ENCODE data around the gene ANKS3.

ANKS3 gene

DNA sequence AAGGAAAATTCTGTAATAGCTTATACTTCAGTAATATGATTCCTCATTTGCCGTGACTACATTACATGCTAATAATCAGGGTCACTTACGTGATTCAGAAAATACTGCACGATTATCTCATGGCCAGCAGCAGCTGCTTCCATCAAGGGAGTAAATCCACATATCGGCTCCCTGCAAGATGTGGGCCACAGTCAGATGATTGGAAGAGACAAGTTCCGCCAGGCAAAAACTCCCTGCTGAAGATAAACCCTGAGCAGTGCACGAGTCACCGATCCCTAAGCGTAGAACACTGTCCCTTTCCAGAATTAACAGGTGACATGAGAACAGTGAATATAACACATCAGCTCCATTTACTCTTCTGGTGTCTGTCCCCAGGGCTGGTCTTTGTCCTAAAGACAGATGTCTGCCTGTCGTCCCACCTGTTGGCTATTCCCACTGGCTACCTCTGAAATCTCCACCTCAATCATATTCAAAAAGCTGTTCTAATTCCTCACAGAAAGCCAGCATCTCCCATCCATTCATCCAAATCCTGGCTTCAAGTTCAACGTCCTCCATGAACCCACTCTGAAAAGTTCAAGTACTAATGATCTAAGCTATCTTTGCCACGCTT, 9.3 kb downstream of the ANKS3 start:
- DNase-seq, result no peak

DNA sequence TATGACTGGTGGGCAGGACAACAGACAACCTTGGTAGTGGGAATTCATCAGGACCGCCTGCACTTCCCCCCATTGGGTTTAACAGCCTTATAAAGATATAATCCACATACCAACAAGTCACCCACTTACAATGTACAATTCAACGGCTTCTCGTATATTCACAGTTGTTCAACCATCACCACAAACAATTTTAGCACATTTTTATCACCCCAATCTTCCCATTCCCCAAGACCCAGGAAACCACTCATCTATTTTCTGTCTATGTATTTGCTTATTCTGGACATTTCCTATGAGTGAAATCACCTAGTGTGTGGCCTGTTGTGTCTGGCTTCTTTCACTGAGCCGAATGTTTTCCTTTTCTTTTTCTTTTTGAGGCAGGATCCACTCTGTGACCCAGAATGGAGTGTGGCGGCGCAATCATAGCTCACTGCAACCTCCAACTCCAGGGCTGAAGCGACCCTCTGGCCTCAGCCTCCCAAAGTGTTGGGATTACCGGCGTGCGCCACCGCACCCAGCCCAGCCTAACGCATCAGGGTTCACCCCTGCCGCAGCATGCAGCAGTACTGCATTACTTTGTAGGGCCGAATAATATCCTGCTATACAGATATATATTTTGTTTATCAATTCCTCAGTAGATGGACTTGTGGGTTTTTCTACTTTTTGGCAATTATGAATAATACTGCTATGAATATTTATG, 10.9 kb downstream of the ANKS3 start:
- DNase-seq, result no peak

DNA sequence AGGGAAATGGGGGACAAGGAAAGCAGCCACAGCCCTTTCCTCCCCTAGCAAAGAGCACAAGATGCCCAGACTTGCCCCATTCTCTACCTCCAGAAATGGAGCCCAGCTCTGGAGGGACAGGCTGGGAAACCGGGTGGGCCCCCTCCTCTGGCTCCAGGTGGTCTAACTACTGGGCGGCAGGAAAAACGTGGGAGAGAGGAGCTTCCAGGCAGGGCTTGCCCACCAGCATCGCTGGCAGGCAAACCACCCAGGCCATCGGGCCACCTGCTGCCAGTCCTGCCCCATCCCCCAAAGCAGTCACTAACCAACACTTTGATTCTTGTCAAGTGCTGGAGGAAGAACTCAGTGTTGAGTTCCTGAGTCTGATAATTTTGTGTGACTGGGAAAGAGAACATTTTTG, 15.6 kb downstream of the ANKS3 start:
- no peak for DNase-seq

DNA sequence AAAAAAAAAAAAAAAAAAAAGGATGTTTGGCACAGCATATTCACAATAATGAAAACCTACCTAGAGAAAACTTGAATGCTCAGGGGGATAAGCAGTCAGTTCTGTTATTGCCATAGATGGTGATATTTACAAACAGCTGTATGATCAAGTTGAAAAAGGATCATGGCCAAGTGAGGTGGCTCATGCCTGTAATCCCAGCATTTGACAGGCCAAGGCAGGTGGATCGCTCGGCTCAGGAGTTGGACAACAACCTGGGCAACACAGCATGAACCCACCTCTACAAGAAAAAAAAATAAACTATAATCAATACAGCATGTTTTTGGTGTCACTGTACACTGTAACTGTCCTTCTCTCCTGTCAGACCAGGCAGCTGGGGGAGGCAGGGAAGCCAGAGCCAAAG, 19.1 kb downstream of the ANKS3 start:
- DNase-seq, result no peak

DNA sequence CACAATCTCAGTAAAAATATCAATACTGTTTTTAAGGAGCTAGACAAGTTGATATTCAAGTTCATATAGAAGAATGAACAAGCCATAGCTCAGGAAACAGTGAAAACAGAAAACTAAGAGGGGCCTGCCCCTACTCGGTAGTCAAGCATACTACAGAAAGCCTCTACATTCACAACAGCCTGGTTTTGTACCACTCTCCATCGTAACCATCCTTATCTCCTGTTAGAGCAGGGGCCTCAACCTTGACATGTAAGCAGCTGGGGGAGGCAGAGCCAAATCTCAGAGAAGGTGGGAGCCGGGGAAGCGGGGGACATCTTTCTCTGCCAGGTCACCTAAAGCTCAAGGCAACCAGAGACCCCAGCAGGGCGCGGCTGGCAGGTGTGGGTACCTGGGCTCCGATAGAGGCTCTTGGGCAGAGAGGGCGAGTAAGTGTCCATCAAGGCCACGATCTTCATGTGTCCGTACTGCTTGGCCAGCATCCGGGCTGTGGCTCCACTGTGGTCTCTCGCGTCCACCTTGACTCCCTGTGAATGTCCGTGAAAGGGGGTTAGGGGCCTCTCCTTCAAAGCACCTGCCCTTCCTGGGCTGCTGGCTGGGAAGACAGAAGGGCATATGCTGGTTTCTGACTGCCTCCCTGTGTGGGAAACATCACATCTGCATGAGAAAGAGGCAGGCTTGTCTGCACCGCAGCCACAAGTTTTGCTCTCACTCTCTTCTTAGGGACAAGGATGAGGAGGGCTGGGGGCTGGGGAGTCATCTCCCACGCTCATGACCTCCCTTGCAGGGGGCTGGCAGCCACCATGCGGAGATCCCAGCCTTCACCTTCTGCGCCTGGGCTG, 20.2 kb downstream of the ANKS3 start:
- DNase-seq, result no peak

DNA sequence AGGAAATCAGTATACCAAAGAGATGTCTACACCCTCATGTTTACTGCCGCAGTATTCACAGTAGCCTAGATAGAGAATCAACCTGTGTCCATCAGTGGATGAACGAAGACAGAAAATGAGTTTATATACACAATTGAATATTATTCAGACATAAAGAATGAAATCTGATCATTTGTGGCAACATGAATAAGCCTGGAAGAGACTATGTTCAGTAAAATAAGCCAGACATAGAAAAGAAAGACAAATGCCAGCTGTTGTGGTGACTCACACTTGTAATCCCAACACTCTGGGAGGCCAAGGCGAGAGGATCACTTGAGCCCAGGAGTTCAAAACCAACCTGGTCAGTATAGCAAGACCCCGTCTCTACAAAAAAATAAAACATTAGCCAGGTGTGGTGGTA, 24.6 kb downstream of the ANKS3 start:
- no peak for DNase-seq

DNA sequence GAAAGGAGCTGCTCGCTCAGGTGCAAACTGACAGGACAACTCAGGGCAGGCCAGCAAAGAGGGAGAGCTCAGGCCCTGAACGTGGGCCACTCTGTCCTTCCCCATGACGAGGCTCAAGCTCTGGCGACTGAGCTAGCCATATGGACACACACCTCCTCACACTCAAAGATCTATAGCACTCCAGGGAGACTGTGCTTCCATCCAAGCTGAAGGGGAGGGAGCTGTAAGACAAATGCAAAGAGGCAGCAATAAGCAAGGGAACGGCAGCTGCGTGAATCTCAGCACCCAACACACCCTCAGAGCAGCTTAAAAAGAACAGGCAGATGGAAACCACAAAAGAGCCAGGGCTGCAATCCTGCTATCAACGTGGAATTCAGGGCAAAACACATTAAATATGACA, 27.2 kb downstream of the ANKS3 start:
- DNase-seq, result peak in 1 of 2 experiments; percentile 56

DNA sequence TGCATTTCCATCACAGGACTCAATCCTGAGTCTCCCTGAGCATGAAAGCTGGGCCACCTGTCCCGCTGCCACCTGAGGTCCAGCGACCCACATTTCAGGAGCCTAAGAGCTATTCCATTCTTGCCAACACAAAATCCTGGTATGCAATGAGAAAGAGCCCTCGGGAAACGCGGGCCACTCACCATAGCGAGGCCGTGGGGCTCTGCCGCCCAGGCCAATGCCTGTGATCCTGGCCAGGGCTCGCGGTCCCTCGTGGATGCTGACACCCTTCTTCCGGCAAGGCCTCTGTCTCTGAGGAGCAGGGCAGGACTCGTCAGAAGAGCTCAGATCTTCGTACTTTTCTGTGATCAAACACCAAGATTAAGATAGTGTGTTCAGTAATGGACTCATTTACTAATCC, 29.2 kb downstream of the ANKS3 start:
- no peak for DNase-seq

DNA sequence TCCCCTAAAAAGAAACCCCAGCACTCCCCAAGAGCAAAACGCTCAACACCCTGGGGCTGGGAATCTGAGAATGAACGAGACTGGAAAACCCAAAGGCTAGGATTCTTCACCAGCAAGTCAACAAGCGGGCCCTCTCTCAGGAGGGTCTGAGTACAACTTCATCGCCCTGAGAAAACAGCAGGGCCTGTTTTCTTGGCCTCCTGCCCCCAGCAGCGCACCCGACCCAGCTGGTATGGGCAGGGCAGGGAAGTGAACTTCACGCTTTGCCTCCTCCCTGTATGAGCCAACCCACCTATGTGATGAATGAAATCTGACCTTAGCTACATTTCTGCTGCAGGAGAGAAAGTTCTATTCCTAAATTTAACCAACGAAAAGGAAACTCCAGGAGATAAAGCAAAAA, 29.6 kb downstream of the ANKS3 start:
- DNase-seq, result no peak

DNA sequence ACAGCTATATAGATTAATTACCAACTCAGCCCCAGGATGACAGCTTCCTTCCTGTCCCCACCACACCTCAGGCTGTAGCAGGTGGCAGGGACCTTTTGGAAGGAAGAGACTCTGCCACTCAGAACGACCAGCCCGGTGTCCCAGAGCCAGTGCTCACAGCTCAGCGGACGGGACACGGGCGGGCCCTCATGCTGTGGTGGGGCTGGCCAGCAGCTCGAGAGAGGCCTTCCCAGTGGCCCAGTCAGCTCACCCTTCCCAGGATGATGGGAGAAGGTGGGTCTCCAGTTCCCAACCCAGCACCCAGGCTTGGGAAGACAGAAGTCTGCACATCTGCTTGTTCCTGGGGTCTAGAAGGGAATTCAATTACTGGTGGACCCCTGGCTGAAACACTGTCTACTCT, 30.2 kb downstream of the ANKS3 start:
- DNase-seq, result no peak

DNA sequence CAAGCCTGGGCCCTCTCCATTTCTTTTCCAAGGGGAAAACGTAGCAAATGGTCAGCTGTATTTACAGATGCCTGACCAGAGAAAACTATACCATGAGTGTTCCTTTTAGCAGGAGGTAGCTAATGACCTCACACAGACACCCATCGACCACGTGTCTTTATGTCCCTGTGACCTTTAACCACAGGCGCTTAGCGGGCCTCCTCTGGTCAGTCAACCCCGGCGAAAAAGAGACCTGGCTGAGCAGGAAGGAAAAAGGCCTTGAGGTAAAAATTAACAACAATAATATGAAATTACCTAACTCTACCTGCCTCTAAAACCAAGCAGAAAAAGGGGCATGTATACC, 31.6 kb downstream of the ANKS3 start:
- no peak for DNase-seq

DNA sequence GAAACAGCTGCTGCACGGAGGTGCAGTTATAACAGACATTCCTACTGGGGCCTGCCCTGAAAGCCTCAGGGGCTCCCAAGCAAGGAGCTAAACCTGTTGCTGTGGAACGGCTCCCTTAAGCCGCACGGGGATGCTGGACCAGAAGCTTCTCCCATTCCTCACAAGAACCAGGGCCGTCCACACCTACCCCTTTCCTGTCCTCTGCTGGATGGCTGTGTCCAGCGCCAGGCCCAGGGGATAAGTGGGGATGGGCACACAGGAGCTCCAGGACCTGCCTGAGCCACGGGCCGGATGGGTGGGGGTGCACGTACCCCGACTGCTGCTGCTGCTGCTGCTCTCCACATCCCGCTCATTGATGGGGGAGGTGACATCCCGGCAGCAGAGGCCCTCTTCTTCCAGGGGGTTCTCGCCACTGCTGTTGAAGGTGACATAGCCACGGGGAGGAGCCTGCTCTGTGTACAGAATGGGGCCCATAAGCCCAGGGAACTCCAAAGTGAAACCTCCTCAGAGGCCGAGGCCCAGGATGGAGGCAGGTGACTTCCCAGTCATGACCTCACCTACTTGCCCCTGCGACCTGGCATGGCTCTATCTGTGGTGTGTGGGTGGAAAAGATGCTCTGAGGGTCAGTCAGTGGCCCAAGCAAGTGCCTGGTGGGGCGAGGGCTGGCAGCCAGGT, 32.1 kb downstream of the ANKS3 start:
- no peak for DNase-seq

DNA sequence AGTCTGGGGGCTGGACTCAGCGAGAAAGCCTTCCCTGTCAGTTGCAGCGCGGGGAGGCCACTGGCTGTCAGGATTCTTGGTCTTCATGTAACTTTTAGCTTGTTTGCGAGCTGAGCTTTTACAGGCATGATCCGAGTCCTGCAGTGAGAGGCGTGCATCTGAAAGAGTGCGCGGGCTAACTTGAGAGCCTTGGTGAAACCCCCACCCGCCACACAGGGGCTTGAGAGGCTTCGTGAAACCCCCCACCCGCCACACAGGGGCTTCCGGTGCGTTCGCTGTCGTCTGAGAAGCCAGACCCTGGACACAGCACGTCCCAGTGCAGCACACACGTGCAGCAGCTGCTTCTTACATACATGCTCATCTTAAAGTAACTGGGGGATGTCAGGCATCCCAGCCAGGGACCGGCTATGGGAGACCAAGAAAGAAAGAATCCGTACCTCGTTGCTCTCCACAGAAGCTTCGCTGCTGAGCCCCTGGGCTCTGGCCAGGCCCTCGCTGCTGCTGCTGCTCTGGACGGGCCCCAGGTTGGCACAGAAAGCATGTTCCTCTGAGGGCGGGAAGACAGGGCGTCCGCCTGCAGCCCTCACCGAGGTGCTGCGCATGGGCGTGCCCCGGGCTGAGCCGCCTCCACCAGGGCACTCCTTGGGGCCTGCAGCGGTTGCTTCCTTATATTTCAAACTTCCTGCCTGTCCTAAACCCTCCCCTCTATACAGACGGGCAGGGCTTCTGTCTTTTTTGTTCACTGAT, 32.9 kb downstream of the ANKS3 start:
- DNase-seq, result no peak

DNA sequence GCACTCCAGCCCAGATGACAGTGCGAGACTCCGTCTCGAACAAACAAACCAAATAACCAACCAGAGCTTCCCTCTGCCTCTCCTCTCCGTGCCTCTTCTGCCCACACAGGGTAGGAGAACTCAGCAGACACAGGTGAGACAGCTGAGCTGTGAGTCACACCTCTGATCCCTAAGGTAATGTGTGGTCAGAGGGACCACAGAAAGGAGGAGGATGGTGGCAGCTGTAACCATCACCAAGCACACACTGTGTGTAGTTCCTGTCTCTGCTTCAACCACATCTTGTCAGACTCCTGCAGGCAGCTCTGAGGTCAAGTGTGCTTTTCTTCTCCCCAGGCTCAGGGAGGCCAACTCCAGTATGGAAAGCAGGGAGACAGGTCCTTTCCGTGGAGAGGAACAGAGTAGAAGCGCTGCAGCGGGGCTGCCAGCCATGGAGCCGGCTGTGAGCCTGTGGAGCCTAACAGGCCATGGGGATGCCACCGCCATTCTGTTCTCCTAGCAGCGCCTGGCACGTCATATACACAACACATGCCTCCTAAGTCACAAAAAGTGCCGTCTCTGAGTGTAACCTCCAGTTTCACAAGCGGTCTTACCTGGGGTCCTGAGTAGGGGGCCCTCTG, 33.6 kb downstream of the ANKS3 start:
- DNase-seq, result no peak

DNA sequence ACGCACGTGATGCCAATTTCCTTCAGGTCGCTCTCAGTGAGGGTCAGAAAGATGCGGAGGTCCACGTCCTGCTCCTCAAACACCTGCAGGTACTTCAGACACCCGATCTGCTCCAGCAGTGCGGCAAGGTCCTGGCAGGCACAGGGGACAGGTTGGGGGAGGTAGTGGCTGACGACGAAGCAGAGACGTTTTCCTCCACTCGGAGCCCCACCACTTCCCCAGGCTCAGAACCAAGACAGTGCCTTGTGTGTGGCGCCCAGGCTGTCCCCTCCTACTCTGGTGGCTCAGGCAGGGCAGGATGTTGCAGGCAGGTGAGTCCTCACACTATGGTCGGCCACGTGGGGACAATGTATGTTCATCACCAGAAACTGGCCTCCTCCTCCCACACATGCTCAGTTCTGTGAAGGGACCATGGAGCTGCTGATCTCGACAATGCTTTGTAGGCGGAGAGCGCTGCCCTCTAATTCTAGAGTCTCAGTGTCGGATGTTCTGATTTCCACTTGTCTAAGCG, 35.0 kb downstream of the ANKS3 start:
- no peak for DNase-seq

DNA sequence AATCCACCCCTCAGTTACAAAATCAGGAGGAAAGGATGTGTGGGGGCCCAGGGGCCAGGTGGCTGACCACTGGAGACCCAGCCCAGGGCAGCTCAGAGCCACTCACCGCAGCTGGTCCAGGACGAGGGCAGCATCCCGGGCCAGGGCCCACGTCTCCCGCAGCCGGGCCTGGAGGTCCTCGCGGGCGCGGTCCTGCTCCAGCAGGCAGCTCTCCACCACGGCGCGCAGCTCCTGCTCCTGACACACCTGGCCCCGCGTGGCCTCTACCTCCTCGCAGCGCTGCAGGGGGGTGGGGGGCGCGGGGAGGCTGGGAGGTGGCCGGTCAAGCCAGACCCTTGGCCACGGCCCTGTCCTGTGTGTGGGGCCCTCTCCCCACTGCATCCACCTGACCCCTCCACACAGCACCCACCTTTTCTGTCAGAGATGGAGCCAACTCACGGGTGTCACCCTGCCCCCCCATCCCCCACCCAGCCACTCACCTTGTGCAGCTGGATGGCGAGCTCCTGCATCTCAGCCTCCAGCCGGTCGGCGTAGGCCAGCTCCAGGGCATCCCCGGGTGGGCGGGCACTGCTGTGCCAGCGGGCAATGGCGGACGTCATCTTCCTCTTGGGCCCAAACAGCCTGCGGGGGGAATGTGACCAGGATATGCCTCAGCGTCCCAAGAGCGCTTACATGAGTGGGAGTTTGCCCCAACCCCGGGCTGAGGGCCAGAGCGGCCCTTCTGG, 35.6 kb downstream of the ANKS3 start:
- DNase-seq, result no peak

DNA sequence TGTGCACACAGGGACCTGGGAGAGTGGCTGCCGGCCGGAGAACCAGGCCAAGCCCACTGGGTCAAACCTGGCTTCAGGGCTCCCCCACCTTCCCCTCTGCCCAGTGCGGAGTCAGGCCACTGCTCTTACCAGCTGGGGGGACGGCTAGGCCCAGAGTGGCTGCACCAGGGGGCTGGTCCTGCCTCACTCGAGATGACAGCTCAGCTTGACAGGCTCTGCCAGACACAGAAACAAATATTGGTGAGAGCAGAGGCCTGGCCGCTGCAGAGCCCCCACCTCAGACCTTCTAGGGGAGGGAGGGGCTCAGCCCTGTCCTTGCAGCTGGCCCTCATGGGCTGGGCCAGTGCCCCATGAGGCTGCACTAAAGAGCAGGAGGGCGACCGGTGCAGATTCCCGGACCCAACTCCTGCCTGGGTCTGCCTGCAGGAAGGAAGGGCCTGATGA, 36.2 kb downstream of the ANKS3 start:
- DNase-seq, result no peak

DNA sequence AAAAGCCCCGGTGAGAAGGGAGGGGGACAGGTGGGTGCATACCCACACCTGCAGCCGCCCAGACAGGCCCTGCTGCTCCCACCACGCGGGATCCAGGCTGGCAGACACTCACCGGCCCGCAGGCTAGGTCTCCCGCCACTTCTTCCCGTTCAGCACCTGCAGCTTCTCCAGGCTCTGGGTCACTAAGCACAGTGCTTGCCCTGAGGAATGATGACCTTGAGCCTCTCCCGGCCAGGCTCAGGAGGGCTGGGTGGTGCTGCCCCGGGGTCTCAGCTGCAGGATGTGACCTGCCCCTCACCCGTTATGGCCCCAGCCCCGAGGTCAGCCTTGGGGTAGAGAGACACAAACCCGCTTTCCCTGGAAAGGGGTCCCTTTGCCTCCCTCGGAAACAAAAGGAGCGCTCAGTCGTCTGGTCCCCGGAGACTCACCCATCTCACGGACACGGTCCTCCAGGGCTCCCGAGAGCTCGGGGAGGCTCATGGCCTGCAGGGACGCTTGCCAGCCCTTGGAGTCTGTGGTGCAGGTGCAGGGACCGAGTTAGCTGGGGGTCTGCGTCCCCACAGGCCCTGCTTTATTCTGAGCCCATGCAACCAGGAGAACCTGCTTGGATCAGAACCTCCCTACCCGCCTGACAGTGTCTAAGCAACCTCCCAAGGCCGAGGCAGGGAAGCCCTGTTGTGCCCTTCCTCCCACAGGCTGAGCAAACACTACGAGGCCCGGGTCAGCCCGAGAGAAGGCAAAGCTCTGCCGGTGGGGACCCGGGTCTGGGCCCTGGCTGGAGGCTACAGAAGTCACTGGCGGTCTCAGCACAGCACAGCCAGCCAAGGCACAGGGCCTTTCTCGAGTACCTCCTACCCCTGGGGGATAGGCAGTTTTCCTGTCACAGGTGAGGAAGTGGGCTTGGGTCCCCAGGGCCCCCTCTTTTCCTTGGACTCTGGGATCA, 36.9 kb downstream of the ANKS3 start:
- DNase-seq, result no peak

DNA sequence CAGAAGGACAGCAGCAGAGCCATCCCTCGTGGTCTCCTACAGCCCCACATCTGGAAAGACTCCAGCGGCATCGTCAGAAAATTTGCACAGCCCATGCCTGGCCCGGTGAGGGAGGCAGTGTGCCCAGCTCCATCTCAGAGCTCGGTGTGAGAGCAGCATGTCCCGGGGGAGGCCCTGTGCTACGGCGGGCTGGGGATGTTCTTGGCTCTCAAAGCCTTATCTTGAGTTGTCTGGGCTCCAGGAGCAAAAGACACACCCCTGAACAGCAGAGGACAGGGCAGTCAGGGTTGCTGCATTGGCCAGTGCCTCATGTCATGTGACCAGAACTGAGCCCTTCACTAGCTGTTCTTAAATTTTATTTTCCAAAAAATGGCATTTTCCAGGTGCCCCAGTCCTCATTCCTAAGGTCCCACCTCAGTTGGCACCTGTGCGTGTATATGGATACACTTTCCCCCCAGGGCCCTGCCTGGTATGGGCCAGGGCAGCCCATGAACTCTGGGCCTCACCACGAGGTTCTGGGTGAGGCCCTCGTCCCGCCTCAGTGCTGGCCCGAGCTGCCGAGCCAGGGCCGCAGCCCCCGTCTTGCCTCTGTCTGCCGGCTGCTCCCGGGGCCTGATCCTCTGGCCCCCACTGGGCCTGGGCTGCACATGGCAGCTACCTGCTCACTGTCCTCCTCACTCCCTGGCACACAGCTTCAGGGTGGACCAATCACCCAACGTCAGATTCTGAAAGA, 37.7 kb downstream of the ANKS3 start:
- no peak for DNase-seq

Measured in NCI-H524 (cell line).